HK-2 (cell line): ENCODE results near the gene UBE2H.
"Not testable (repeated sequence)": the region's sequence is repeated elsewhere in the genome, so short reads cannot be mapped to it uniquely, and the experiment has no call there.

Source experiments
- DNase-seq: peaks from one replicate; pipeline ENCODE4 v3.0.0-alpha.2; 2018; ENCODE audit not compliant: unreplicated experiment

Gene UBE2H

DNA sequence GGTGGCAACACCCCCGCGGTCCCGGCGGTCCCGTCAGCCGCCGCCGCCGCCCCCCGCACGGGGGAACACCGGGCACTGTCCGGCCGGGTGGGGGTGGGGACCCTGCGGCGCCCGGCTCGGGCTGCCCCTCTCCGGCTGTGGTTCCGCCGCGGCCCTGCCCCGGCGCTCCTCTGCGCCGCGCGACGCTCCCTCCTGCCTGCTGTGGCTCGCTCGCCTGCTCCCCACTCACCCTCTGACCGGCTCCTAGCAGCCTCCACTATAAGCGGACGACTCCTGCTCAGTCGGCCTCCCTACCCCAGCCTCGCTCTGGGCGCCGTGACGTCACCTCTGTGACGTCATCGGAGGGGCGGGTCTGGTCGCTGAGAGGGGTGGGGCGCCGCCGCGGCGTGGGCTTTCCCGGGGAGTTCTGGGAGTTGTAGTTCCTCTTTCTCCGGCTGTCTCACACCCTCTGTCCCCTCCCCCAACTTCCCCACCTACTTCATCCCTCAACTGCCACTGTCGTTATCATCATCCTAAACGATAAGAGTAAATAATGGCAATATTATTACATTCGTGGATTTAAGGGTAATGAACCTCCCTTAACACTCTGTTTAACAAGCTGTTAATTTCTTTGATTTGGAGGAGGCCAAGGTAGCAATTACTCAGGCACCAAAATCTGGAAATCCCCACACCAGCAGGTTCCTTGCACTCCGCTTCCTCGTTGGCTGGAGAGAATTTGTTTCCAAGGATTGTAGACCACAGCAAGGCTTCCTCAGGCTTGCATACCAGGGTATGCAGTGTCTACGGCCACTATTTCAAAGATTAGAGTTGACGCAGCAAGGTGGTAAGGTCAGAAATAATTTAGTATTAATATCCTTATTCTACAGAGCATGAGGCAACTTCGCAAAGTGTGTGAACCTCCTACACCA lies at the start of gene UBE2H:
UBE2H (minus strand) TSS at position 308 of the 908 bp plus-strand sequence. CDS start 405 bp downstream, outside the sequence.
- peak; percentile 94 for DNase-seq

DNA sequence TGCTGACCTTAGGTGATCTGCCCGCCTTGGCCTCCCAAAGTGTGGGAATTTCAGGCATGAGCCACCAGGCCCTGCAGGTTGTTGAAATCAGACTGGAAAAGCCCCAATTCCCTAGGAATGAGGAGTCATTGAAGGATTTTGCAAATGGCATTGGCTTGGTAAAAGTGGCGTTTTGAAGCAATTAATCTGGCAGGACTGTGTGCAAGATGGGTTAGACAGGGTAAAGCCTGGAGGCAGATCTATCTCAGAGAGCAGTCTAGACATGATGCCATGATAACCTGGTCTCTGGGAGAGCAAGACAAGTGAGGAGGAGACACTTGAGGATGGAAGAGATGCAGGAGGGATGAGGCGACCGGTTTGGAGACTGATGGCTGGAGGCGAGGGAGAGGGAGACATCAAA lies 45.7 kb upstream of the UBE2H start:
- DNase-seq: no peak

DNA sequence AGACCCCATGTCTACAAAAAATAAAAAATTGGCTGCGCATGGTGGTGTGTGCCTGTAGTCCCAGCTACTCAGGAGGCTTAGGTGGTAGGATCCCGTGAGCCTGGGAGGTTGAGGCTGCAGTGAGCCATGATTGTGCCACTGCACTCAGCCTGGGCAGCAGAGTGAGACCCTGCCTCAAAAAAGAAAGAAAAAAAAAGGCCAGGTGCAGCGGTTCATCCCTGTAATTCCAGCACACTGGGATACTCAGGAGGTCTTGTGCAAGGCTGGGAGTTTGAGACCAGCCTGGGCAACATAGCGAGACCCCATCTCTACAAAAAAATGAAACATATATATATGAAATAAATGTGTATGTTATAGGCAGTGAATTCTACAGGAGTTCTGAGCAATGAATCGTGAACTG lies 44.5 kb upstream of the UBE2H start:
- no peak for DNase-seq

DNA sequence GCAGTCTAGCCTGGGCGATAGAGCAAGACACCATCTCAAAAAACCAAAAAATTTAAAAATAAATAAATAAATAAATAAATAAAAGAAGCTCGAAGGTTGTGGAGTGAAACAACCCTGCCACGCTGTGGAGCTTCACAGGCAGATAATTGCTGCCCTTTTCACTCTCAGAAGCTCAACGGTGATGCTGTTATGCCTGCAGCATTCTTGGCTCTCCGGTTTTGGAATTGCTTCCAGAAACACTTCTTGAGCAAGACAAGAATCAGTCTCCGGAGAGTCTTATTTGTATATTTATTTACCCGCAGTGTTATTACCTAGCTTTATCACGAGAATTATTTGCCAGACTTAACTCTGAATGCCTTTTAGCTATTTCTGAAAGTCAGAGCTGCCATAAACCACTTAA lies 40.5 kb upstream of the UBE2H start:
- no peak for DNase-seq

DNA sequence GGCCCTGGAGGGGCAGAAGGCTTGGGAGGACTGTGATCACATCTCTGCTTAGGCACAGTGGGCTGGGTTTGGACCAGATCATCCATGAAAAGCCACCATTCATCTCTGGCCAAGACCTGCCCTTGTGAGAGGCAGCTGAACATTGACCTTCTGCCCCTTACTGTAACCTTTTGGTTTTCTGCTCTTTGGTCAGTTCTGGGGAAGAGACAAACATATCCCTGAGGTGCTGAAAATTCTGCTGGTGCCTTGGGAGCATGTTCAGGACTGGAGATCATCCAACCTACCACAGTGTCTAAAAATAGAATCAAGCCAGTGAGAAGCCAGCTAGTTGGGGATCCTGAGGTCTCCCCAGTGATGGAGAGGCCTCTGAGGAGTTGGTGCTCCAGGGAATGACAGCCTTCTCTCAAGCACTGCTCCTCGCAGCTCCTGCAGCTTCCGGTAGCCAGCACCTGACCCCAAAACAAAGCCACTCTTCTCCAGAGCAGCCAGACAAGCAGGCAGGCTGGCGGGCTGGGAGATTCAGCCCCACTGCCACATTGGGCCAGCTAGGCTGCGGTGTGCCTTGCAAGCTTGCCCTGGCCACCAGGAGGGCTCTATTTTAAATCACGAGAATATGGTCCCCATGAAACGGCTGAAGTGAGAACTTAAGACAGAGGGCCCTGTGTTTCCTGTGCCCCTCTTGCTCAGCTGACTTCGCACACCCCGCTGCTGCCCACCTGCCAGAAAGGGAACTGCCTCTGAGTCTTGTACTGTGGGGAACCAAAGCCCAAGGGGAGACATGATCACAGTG lies 37.8 kb upstream of the UBE2H start:
- DNase-seq: no peak

DNA sequence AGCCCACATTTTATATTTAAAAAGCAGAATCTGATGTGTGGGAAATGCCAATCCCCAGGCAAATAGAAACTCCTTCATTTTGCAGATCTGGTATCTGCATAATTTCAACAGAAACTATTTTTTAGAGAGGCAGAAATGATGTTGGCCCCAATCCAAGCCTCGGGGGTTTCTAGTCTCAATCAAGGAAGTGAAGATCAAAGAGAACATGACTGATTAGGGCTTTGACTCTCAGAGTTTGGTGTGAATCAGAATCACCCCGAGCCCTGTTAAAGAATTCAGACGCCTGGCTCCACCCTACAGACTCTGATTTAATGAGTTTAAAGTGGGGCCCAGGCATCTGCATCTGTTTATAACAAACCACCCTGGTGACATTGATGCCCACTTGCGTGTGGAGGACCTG lies 36.7 kb upstream of the UBE2H start:
- DNase-seq: no peak

DNA sequence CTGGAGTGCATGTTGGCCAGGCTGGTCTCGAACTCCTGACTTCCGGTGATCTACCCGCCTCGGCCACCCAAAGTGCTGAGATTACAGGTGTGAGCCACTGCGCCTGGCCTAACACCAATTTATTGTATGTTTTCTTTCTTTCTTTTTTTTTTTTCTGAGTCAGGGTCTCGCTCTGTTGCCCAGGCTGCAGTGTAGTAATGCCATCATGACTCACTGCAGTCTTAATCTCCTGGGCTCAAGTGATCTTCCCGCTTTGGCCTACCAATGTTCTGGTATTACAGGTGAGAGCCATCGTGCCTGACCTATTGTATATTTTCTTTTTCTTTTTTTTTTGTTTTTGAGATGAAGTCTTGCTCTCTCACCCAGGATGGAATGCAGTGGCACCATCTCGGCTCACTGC lies 33.8 kb upstream of the UBE2H start:
- DNase-seq: peak; percentile 31

DNA sequence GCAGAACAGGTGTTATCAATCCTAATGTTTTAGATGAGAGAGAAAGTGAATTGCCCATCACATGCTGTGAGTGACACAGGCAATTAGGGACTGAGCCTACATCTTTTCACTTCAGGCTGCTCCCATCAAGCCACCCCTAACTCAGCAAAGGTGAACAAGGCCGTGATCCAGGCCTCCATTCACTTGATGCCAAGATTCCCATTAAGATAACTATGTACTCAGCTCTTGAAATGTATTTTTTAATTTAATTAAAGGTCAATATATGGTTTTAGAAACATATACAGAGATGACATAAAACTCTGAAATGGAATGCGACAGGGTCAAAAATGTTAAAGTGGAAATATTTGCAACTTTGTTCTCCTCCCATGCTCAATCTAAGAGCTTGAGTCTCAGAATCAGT lies 27.9 kb upstream of the UBE2H start:
- no peak for DNase-seq

DNA sequence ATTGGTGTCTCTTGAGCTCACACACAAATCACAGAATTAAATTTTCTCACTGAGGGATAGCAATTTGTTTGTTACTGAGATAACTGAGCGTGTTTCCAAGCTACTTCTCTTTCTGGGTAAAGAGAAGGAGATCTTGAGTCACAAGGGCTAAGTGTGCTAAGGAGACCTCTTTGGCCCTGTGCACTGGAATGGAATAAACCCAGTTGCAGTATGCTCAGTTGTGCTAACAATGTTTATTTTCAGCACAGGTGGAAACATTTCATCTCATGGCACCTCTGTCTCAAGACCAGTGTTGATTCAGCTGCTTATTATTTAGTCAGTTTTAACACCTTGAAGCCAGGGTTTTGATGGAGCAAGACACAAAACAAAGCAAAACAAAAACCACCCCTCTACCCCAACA lies 22.5 kb upstream of the UBE2H start:
- DNase-seq: no peak

DNA sequence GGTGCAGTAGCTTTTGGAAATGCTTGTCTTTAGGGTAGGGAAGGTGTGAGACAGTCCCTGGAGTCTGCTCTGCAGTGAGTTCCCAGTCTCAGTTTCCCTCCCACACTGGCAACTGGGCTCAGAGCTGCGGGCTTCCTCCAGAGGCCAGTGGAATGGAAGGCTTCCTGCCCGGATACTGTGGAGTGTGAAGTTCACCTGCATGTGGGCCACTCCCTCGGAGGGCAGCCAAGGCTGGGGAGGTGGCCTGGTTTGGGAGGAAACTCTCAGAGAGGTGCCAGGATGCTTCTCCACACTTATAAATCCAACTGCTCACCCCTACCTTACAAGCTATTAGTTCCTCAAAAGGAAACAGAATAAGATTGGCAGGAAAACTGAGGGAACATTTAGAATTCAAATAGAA lies 18.1 kb upstream of the UBE2H start:
- DNase-seq: no peak

DNA sequence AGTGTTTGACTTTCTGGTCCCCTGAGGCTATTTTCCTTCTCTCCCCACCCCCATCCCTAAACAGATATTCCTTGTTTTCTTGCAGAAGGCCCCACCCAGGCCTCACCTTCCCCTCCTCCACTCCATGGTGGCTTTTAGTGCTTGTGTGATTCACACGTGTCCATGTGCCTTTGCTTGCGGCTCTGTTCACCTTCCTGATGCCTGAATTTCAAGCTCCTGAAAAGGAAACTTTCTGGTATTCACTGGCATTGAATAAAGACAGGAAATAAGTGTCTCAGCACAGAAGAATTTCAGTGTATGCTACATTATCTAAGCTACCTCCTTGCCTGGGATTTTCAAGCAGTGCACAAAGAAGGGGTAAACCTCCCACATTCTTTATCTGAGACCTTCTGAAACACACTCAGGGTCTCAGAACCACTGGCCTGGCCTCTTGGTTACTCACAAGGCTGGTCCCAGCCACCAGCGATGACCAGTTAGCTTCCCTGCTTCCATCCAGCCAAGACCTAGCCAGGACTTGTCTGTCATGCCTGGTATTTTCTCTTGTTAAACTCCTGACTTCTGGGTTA lies 17.2 kb upstream of the UBE2H start:
- peak; percentile 67 for DNase-seq

DNA sequence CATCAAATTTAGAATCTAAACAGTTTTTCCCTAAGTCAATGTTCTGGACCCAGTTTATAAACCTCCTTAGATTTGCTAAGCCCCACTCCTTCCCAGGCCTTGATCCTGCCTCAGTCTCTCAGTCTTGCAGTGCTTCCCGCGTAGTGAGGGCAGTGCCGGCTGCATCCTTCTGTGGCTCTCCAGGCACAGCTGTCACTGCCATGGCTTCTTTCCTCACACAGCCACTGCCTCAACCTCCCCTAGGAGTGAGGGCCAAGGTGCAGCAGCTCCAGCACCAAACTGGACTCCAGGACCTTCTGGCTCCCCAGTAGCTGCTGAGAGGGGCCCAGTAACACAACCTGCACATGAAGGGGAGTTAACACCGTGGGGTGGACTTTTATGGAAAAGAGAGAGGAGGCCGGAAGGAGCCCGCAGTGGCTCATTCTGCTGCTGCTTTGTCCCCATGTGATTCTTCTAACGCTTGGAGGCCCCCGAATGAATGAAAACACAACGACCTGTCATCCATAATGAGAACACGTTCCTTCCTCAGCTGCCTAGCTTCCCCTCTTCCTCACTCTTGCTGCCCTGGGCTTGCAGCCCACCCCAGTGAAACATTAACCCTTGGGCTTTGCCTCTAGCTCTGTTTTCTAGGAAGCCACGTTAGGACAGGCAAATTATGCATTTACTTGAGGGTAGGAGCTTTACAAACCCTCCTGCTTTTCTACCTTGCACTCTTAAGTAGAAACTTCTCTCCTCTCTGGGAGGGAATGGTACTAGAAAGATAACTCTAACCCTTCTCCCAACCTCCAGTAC lies 16.0 kb upstream of the UBE2H start:
- no peak for DNase-seq

DNA sequence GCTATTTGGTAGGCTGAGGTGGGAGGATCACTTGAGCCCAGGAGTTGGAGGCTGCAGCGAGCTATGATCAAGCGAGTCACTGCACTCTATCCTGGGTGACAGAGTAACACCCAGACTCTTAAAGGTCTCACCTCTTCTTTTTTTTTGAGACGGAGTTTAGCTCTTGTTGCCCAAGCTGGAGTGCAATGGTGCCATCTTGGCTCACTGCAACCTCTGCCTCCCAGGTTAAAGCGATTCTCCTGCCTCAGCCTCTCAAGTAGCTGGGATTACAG lies 7.4 kb upstream of the UBE2H start:
- DNase-seq: not testable (repeated sequence)

DNA sequence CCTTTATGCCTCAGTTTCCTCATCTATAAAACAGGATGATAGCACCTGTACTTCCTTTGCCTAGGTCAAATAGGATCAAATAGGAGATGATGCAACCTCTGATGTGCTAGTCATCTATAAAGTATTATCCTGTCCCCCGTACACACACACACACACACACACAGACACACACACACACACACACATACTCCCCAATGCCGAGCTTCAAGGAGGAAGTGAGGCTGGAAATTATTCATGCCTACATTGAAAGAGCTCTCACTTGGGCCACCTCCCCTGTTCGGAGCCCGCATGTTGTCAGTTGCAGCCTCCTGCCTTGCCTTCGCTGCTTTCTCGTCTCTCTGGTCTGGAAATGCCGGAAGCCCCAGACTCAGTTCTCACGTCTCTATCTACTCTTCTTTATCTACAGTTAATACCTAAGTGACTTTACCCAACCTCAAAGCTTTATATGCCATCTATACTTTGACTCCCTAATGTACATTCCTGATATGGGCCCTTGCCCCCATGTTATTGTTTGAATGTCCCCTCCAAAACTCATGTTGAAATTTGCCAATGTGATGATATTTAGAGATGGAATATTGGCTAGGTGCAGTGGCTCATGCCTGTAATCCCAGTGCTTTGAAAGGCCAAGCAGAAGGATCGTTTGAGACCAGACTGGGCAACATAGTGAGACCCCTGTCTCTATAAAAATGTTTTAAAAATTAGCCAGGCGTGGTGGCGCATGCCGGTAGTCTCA lies 6.9 kb upstream of the UBE2H start:
- peak; percentile 35 for DNase-seq

DNA sequence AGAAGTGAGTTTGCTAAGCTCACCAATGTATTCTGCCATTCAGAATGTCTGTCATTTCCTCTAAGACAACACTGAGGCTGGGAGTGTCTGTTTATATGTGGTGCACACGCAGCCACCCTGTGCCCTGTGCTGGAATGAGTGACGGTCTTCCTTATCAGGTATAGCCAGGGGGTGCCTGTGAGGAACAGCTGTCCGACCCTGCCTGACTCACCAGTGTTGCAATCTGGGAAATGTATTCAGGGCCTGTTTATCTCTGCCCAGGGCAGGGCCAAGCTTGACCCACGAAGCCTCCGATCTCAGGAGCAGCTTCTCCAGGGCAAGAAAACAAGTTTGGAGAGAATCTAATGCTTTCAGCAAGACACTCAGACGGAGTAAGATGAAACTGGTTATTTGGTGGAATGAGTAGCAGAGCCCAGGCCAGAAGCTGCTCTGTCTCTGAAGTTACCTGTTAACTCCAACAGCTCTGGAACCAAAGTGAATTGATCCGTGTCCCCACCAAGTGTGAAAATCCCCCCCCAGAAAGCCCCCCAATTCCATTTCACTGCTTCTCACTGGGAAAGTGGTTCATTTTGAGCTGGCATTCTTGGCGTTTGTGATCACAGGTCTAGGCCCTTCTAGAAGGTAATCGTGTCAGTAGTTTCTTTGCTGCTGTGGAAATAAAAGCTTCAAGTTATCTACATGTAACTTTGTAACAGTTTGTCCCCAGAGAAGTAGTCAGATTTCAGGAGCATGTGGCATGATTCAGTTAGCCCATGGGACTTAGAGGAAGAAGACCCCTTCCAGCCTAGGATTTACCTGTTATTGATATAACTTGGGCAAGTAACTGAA lies 6.1 kb upstream of the UBE2H start:
- peak; percentile 70 for DNase-seq

DNA sequence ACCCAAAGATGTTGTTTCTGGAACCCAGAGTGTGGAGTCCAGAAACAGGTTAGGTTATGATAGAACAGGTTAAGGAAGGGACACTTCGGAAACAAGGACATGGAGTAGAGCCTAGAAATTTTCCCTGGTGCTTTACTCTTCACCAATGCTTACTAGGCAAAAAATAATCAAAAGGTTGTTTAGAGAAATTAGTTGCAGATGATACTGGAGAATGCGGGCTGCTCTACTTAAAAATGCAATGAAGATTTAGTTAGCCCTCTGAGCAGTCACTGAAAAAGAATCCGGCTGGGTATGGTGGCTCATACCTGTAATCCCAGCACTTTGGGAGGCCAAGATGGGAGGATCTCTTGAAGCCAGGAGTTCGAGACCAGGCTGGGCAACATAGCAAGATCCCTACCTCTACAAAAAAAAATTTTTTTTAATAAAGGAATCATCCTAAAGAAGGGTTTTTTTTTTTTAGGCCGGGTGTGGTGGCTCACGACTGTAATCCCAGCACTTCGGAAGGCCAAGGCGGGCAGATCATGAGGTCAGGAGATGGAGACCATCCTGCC lies 3.3 kb upstream of the UBE2H start:
- DNase-seq: no peak

DNA sequence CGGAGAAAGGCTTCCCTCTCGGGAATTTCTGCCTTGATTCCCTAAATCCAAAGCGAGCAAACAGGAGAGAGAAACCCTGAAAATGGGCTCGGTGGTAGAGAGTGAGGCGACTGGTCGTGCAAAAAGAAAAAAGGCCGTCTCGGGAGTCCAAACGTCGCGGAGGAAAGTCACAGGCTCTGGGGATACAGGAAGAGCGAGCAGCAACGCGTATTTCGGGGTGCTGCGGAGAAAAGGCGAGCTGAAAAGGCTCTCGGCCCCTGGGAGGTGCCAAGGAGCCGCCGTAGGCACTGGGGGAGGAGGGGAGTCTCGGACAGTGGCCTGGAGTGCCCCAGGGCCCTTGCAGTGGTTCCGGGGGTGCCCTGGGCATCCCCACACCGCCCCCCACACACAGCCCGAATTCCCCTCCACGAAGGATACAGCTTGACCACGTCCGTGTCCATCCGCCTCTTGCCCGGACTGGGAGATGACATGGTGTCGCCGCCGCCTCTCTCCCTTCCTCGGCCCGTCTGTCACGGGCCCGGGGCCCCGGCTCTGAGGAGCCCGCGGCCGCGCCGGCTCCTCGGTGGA lies 591 bp downstream of the UBE2H start:
- DNase-seq: peak; percentile 40

DNA sequence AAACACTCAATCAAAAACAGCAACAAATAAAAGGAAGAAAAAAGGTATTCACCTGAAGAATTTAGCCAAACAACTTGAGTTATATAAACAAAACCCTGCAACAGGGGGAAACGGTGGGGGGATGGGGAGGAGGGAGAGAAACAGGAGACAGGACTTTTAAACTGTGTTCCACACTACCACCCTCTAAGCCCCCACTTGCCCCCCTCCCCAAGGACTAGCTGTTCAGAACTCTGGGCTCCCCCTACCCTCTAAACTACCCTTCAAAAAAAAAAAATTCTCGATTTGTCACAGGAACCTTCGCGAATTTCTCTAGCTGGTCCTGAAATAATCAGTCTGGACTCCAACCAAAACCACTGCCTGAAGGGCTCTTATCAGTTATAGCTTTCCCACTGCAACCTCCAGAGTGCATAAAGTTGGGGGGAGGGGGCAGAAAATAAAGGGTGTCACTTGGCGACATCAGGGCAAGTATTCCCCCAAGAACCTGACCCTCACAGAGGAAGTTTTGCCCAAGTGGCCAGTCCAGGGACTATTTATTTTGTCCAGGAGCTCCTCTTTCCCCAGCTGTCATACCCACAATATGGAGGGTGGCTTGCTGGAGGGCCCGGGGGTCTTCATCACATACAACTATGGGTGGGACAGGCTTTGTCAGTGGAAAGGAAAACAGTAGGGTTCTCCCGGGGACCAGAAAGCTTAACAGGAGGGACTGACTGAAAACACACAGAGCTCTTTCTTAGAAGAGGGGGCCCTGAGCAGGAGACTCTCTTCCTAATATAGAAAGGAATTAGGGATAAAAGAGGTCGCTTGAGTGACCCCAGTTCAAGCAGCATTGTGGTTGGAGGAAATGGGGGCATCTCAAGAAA lies 1.3 kb downstream of the UBE2H start:
- DNase-seq: peak; percentile 36

DNA sequence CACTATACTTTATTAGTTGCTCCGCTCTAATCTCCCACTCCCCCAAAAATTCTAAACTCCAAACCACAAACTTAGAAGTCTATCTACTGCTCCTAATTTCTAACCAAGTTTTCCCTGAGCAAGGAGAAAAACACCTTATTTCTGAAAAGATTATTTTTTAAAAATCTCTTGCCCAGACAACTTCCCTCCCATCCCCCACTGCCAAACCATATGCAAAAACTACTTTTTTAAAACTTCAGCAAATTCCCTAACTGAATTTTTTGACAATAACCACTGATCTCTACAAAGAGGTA lies 1.9 kb downstream of the UBE2H start:
- no peak for DNase-seq
